HG03469 (cell line): Measurements from ENCODE around the gene MAGEB10.
"Not testable (repeated sequence)": the region's sequence is repeated elsewhere in the genome, so short reads cannot be mapped to it uniquely, and the experiment has no call there.

Source experiments
- ATAC-seq: cut with Tn5 transposase; IDR thresholded peaks from one replicate; pipeline ENCODE4 v1.9.1; 2021; ENCODE audit warnings: mild to moderate bottlenecking, moderate library complexity, moderate number of reproducible peaks; ENCODE audit not compliant: unreplicated experiment

The MAGEB10 gene

DNA sequence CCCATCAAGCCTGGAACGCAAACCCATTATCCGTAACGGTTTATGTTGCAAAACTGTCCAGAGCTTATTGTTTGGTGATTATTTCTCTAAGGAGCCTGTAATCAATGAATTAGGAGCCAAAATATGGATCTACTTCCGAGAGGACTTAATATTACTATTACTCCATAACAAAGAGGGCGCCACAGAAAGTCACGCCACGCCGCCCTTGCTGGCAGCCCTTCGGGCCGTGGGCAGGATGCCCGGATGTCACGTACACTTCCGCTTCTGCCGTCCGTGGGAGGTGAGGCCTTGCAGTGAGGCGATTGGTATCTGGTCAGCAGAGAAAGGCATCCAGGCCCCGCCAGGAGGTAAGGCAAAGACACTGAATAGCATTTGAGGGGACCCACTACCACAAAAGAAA, at the start of gene MAGEB10:
TSS of gene MAGEB10 (plus strand) at position 301 of the 400 bp plus-strand sequence. CDS start 13,317 bp downstream, outside the sequence.
- no peak for ATAC-seq

DNA sequence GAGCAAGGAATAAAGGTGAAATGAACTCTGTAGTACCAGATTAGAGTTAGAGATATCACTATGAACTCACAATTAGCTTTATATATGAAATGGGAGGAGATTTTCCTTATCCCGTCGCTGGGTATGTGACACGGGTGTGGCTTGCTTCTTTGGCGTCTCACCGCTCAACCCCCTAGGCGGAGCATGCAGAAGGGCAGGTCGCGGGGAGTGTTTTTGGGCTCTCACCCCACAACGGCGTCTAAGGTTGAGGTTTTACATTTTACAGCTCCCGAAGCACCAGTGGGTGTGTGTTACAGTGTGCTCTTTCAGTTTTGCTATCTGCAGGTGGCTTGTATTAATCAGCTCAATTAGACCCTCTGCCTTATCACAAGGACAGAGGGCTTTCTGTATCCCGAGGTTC, 42.1 kb upstream of the MAGEB10 start:
- ATAC-seq = no peak

- ATAC-seq = no peak
Measured at GRCh38 chrX:27767387-27767786, 40.4 kb upstream of the MAGEB10 start.

GRCh38 chrX:27775984-27776383, 31.8 kb upstream of the MAGEB10 start:
- ATAC-seq = no peak

- ATAC-seq = no peak
Measured at GRCh38 chrX:27796640-27797257, 11.0 kb upstream of the MAGEB10 start.

GRCh38 chrX:27797575-27797974, 10.2 kb upstream of the MAGEB10 start:
- no peak for ATAC-seq

GRCh38 chrX:27808226-27808625, 436 bp downstream of the MAGEB10 start:
- no peak for ATAC-seq

DNA sequence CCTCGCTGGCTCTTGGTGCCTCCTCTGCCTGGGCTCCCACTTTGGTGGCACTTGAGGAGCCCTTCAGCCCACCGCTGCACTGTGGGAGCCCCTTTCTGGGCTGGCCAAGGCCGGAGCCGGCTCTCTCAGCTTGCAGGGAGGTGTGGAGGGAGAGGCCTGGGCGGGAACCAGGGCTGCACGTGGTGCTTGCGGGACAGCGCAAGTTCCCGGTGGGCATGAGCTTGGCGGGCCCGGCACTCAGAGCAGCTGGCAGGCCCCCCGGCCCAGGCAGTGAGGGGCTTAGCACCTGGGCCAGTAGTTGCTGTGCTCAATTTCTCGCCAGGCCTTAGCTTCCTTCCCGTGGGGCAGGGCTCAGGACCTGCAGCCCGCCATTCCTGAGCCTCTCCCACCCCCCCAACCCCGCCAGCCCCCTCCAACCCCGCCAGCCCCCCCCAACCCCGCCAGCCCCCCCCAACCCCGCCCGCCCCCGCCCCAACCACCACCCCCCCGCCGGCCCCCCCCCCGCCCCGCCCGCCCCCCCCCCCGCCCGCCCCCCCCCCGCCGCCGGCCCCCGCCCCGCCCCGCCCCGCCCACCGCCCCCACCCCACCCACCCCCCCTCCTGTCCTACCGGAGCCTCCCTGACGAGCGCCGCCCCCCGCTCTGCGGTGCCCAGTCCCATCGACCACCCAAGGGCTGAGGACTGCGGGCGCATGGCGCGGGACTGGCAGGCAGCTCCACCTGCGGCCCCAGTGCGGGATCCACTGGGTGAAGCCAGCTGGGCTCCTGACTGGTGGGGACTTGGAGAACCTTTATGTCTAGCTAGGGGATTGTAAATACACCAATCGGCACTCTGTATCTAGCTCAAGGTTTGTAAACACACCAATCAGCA, 1.4 kb downstream of the MAGEB10 start:
- ATAC-seq = not testable (repeated sequence)

- ATAC-seq = no peak
Measured at GRCh38 chrX:27815209-27815608, 7.4 kb downstream of the MAGEB10 start.

GRCh38 chrX:27823812-27824211, 16.0 kb downstream of the MAGEB10 start:
- no peak for ATAC-seq

DNA sequence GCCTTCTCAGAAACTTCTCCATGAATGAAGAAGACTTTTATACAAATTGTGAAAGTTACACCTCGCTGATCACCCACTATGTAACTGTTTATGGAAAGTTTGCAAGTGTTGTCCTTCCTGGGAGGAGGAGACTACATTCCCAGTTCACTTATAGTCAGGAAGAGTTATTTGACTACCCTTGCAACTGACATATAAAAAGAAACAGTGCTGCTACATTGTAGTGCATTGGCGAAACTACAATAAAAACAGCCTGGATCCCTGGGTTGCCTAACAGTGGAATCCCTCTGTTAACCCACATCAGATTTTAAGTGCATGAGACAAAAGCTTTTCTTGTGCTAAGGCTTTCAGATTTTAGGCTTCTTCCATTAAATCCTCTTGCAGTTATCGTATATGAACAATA, 30.4 kb downstream of the MAGEB10 start:
- ATAC-seq = no peak

DNA sequence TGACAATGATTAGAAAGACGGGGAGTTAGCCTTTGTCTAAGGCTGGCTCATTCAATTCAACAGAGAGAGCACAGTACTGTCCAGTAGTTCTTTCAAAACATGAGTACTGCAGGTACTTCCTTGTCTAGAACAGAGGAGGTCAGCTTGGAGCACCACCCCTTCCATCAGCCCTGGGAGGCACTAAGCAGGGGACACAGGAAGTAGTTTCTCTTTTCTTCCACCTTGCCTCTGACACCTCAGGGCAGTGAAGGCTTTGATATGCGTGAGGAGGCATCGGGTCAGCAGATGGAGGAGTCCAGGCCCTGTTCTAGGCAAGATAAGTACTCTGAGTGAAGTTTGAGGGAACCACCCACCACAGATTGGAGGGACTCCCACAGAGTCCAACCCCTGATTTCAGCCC, 33.1 kb downstream of the MAGEB10 start:
- no peak for ATAC-seq

DNA sequence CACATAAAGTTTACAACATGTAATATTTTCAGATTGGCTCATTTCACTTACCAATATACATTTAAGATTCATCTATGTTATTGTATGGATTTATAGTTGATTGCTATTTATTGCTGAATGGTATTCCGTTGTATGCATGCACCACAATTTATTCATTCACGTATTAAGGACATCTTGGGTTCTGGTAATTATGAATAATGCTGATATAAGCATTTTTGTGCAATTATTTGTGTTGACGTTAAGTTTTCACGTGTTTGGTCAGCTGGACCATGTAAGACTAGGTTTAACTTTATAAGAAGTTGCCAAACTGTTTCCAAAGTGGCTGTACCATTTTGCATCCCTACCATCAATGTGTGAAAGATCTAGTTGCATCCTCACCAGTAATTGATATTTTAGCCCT, 35.1 kb downstream of the MAGEB10 start:
- no peak for ATAC-seq

GRCh38 chrX:27860337-27860736, 52.5 kb downstream of the MAGEB10 start:
- ATAC-seq = no peak

DNA sequence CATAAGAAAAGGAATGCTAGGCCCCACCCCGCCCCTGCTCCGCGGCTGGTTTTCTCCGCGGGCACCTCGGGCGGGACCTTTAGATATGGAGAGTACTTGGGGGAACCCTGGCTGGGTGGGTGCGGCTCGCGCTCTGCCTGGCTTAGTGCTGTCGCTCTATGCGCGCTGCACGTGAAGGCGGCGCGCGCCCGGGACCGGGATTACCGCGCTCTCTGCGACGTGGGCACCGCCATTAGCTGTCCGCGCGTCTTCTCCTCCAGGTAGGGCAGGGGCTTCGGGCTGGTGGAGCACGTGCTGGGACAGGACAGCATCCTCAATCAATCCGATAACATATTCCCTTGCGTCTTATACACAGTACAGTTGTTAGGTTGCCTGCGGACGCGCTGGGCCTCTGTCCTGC, 56.0 kb downstream of the MAGEB10 start:
- ATAC-seq = no peak
